Spleen (tissue), 11 donors: ENCODE results near the gene ELK1. TPM values are rescaled to one million over a fixed set of nuclear protein-coding genes. Genes with fewer than 3 reads are reported as not detected.
A peak's percentile ranks its signal among the peaks of the same experiment; 100 is the strongest.

ENCODE experiments used
- DNase-seq: peaks from one replicate; pipeline ENCODE4 v3.0.0-alpha.2; 2020
- H3K27ac ChIP-seq, 8 donors: fragments of 200-600 bp; sonication (generic) in 7 of 8; 1 replicate in 4 of 8; 2 replicates in 4 of 8; pipeline versions ENCODE4 v1.5.0 to v1.8.0; 2016 to 2021; ENCODE audit warnings: inconsistent platforms in 4 of 8, mild to moderate bottlenecking in 4 of 8, moderate library complexity in 1 of 8
- H3K27me3 ChIP-seq, 7 donors: fragments of 200-600 bp; sonication (generic) in 6 of 7; replicated peaks in 1 of 7; 1 replicate in 4 of 7; 2 replicates in 3 of 7; pipeline versions ENCODE4 v1.5.0 to v1.8.0; 2016 to 2021; ENCODE audit warnings: inconsistent platforms in 3 of 7, mild to moderate bottlenecking in 1 of 7
- H3K36me3 ChIP-seq, 6 donors: fragments of 200-600 bp; sonication (generic) in 5 of 6; 1 replicate in 4 of 6; 2 replicates in 2 of 6; pipeline versions ENCODE4 v1.5.0 to v1.8.0; 2016 to 2021; ENCODE audit warnings: inconsistent platforms in 2 of 6
- H3K4me1 ChIP-seq, 6 donors: fragments of 200-600 bp; sonication (generic) in 5 of 6; 1 replicate in 3 of 6; 2 replicates in 3 of 6; pipeline versions ENCODE4 v1.5.0 to v1.8.0; 2016 to 2021; ENCODE audit warnings: inconsistent platforms in 3 of 6
- H3K4me3 ChIP-seq, 8 donors: fragments of 200-600 bp; sonication (generic) in 7 of 8; 1 replicate in 4 of 8; 2 replicates in 4 of 8; pipeline versions ENCODE4 v1.5.0 to v1.8.0; 2016 to 2021; ENCODE audit warnings: inconsistent platforms in 4 of 8, mild to moderate bottlenecking in 4 of 8, moderate library complexity in 2 of 8
- H3K9me3 ChIP-seq, 8 donors: fragments of 200-600 bp; sonication (generic) in 7 of 8; 1 replicate in 4 of 8; 2 replicates in 4 of 8; pipeline versions ENCODE4 v1.5.0 to v1.8.0; 2016 to 2021; ENCODE audit warnings: inconsistent platforms in 4 of 8
- CTCF ChIP-seq, 11 experiments: fragments of 200-600 bp in 7 of 11; fragments of 450-650 bp in 4 of 11; sonication (generic) in 4 of 11; IDR thresholded peaks in 8 of 11; conservative IDR thresholded peaks in 3 of 11; 1 replicate in 7 of 11; 2 replicates in 4 of 11; pipeline versions ENCODE4 v1.4.0 to v1.8.0; 2016 to 2021; ENCODE audit warnings: antibody characterized with exemption in 11 of 11, inconsistent platforms in 4 of 11, mild to moderate bottlenecking in 1 of 11
- POLR2A ChIP-seq, 3 donors: fragments of 450-650 bp; IDR thresholded peaks; one replicate each; pipeline ENCODE4 v1.5.1; 2017; ENCODE audit warnings: antibody characterized with exemption in 3 of 3, mild to moderate bottlenecking in 1 of 3
- POLR2AphosphoS5 ChIP-seq, 3 donors: sonication (generic); formaldehyde crosslinking; IDR thresholded peaks; one replicate each; pipeline ENCODE4 v1.5.1; 2017; ENCODE audit warnings: antibody characterized with exemption in 3 of 3
- WGBS, 5 donors: extraction: QIAGEN DNeasy Blood & Tissue Kit in 3 of 5; methylation state at CpG; one replicate each; pipeline versions ENCODE4 v1.1.5 to v1.1.7; 2013 to 2018; 5-methylcytosine and 5-hydroxymethylcytosine counted together
- intact Hi-C: fragments of 100-400 bp; cut with DNase I; formaldehyde crosslinking; loops from one replicate; pipeline ENCODE4 v1.15.0; 2023; ENCODE audit warnings: low total_unique reads
- polyA plus RNA-seq, 3 donors: library from polyadenylated mRNA; stranded (reverse); fragments of 200-250 nt; gene quantifications; one replicate each; pipeline ENCODE4 v1.2.1, GENCODE V29; 2013
- total RNA-seq, 7 donors: library from RNA; depleted of rRNA in 3 of 7; stranded (reverse); fragments of >200 nt in 3 of 7; fragmentation: NEBNext Ultra II Directional in 4 of 7; extraction: Animal tissue kit (Norgen Biotek cat#: 25700) in 4 of 7; gene quantifications; one replicate each; pipeline versions ENCODE4 v1.1.0 to v1.2.1, GENCODE V29; 2016 to 2021
- donor health status: healthy with polysubstance abuse.
- donor health status: DM: no; HTN: no; CAD: no; lungs with moderate emphysema.
- donor health status: DM: no; HTN: no; CAD: no.
- donor health status: Bipolar disorder and iron deficiency.
- donor health status: healthy.
- donor health status: DM: no; HTN: no; CAD: no.
- donor health status: DM: yes; HTN: yes; CAD: no.

The ELK1 gene
- total and polyA plus RNA-seq, 10 donors = 10.3 to 50.0 (median 29.5) TPM

DNA sequence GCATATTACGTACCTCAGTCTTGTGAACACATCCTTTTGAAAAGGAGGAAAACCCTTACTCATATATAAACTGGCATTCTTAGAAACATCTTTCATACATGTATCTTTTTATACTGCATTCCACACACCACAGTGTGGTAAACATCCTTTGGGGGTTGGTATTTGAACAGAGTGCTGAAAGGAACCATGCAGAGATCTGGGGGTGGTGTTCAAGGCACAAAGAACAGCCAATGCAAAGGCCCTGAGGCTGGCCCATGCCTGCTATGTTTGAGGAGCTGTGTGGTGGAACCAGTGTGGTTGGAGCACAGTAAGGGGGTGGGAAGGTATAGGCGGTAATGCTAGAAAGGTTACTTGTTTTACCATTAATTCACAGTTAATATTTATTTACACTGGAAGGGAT lies 2.0 kb downstream of the ELK1 start:
- peak overlapping the region in 3 of 8 donors; percentile 1 to 81 (median 66) for H3K4me3 ChIP-seq
- intact Hi-C loops = no loop called here
- H3K4me1 ChIP-seq = peaks cover 0 to 54% (median 27%) of the 10 kb centered on the region in 6 donors
- no peak for DNase-seq
- 75 to 94% (median 77%) methylated on average over 2 of the region's 2 CpGs for WGBS, 5 donors
- no peaks in the 10 kb centered on the region for H3K9me3 ChIP-seq
- no peak for TF ChIP-seq POLR2AphosphoS5 (IDR thresholded peaks at IDR 0.05)
- TF ChIP-seq CTCF (IDR thresholded peaks at IDR 0.05 in 8 of 11, conservative IDR thresholded peaks at IDR 0.05 in 3 of 11) = no peak
- no peak for TF ChIP-seq POLR2A (IDR thresholded peaks at IDR 0.05)
- H3K36me3 ChIP-seq = peaks cover 0 to 19% (median 0%) of the 10 kb centered on the region in 6 donors
- no peak overlapping the region for H3K27ac ChIP-seq
- H3K27me3 ChIP-seq = no peaks in the 10 kb centered on the region

GRCh38 chrX:47646636-47647035 lies 3.7 kb downstream of the ELK1 start:
- peaks cover 0 to 8% (median 0%) of the 10 kb centered on the region in 6 donors for H3K36me3 ChIP-seq
- 68 to 85% (median 81%) methylated on average over 6 of the region's 6 CpGs for WGBS, 5 donors
- intact Hi-C loops = no loop called here
- H3K9me3 ChIP-seq = no peaks in the 10 kb centered on the region
- DNase-seq = no peak
- no peak overlapping the region for H3K27ac ChIP-seq
- no peak for TF ChIP-seq CTCF (IDR thresholded peaks at IDR 0.05 in 8 of 11, conservative IDR thresholded peaks at IDR 0.05 in 3 of 11)
- TF ChIP-seq POLR2A (IDR thresholded peaks at IDR 0.05) = no peak
- TF ChIP-seq POLR2AphosphoS5 (IDR thresholded peaks at IDR 0.05) = no peak
- no peak overlapping the region for H3K4me3 ChIP-seq
- no peaks in the 10 kb centered on the region for H3K27me3 ChIP-seq
- H3K4me1 ChIP-seq = peaks cover 0 to 56% (median 27%) of the 10 kb centered on the region in 6 donors

- Histone ChIP-seq H3K36me3 (peaks cover 0 to 19% (median 4%) of the 10 kb centered on the region in 6 donors), H3K27ac (peak overlapping the region in 3 of 8 donors; percentile 16 to 51 (median 43)), H3K27me3 (no peaks in the 10 kb centered on the region), H3K9me3 (peaks cover 0 to 4% (median 0%) of the 10 kb centered on the region in 8 donors), H3K4me3 (no peak overlapping the region), H3K4me1 (peaks cover 0 to 49% (median 22%) of the 10 kb centered on the region in 6 donors)
- 78 to 88% (median 81%) methylated on average over 10 of the region's 10 CpGs for WGBS, 5 donors
- no peak for TF ChIP-seq POLR2AphosphoS5 (IDR thresholded peaks at IDR 0.05)
- no peak for TF ChIP-seq POLR2A (IDR thresholded peaks at IDR 0.05)
- DNase-seq = no peak
- intact Hi-C loops = no loop called here
Observed at GRCh38 chrX:47645530-47645929, 4.8 kb downstream of the ELK1 start.

DNA sequence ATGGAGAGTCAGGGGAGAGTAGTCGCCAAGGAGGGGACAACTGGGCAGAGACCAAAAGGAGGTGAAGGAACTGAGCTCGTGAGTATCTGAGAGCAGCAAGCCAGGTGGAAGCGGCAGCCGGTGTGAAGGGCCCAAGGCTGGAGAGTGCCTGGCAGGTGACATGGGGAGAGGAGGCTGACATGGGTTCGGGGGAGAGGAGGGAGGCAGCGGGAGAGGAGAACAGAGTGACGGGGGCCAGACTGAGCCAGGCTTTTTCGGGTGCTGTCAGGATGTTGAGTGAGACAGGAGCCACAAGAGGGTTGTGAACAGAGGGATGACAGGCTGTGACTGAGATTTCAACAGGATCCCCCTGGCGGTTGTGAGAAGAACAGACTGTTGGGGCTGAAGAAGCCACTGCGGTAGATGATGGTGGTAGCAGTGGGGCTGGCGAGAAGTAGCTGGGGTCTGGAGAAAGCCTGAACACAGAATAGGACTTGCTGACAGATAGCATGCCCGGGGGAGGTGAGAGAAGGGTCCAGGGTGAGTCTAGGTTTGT lies 5.7 kb downstream of the ELK1 start:
- H3K4me3 ChIP-seq = no peak overlapping the region
- peaks cover 0 to 28% (median 13%) of the 10 kb centered on the region in 6 donors for H3K36me3 ChIP-seq
- TF ChIP-seq POLR2A (IDR thresholded peaks at IDR 0.05) (no peak), POLR2AphosphoS5 (IDR thresholded peaks at IDR 0.05) (no peak), CTCF (IDR thresholded peaks at IDR 0.05 in 8 of 11, conservative IDR thresholded peaks at IDR 0.05 in 3 of 11) (peak in 10 of 11 experiments; percentile 6 to 45 (median 27))
- H3K27me3 ChIP-seq = no peaks in the 10 kb centered on the region
- peaks cover 0 to 47% (median 22%) of the 10 kb centered on the region in 6 donors for H3K4me1 ChIP-seq
- intact Hi-C loops = no loop called here
- no peak for DNase-seq
- WGBS, 5 donors = 56 to 81% (median 70%) methylated on average over 12 of the region's 12 CpGs
- peaks cover 0 to 12% (median 0%) of the 10 kb centered on the region in 8 donors for H3K9me3 ChIP-seq
- H3K27ac ChIP-seq = peak overlapping the region in 4 of 8 donors; percentile 27 to 55 (median 42)
